GM18511 (cell line): ENCODE data around the gene HDAC5.
A peak's percentile ranks its signal among the peaks of the same experiment; 100 is the strongest.
"Not testable (repeated sequence)": the region's sequence is repeated elsewhere in the genome, so short reads cannot be mapped to it uniquely, and the experiment has no call there.

Experiments
- ATAC-seq: cut with Tn5 transposase; IDR thresholded peaks from one replicate; pipeline ENCODE4 v1.9.1; 2021; ENCODE audit warnings: mild to moderate bottlenecking, moderate library complexity; ENCODE audit not compliant: unreplicated experiment

The HDAC5 gene

GRCh38 chr17:44123356-44124117, at the start of gene HDAC5:
TSS of gene HDAC5 (minus strand) at chr17:44123641. CDS start at chr17:44117515, 6,126 bp downstream.
- peak; percentile 87 for ATAC-seq

- ATAC-seq, result no peak
Observed at GRCh38 chr17:44171931-44172455, 48.6 kb upstream of the HDAC5 start.

GRCh38 chr17:44170499-44171201, 47.2 kb upstream of the HDAC5 start, which contains the start of gene ASB16:
TSS of gene ASB16 (plus strand) at chr17:44170704. CDS start at chr17:44170790, 86 bp downstream.
- ATAC-seq, result no peak

GRCh38 chr17:44170135-44170498, 46.7 kb upstream of the HDAC5 start:
- ATAC-seq, result no peak

- ATAC-seq, result no peak
Observed at GRCh38 chr17:44167181-44167861, 43.9 kb upstream of the HDAC5 start.

GRCh38 chr17:44164476-44164875, 41.0 kb upstream of the HDAC5 start:
- ATAC-seq, result no peak

- ATAC-seq, result no peak
Observed at GRCh38 chr17:44159519-44160210, 36.2 kb upstream of the HDAC5 start.

- no peak for ATAC-seq
Observed at GRCh38 chr17:44155488-44155887, 32.0 kb upstream of the HDAC5 start.

GRCh38 chr17:44152875-44153274, 29.4 kb upstream of the HDAC5 start:
- ATAC-seq, result no peak

GRCh38 chr17:44149750-44150329, 26.4 kb upstream of the HDAC5 start:
- ATAC-seq, result no peak

GRCh38 chr17:44149066-44149465, 25.6 kb upstream of the HDAC5 start:
- ATAC-seq, result not testable (repeated sequence)

GRCh38 chr17:44147812-44148211, 24.4 kb upstream of the HDAC5 start:
- no peak for ATAC-seq

- no peak for ATAC-seq
Observed at GRCh38 chr17:44146375-44147346, 23.2 kb upstream of the HDAC5 start.

- no peak for ATAC-seq
Observed at GRCh38 chr17:44144966-44145739, 21.7 kb upstream of the HDAC5 start.

- not testable (repeated sequence) for ATAC-seq
Observed at GRCh38 chr17:44143921-44144320, 20.5 kb upstream of the HDAC5 start.

GRCh38 chr17:44137891-44138709, 14.7 kb upstream of the HDAC5 start:
- ATAC-seq, result no peak

- no peak for ATAC-seq
Observed at GRCh38 chr17:44134752-44135568, 11.5 kb upstream of the HDAC5 start.
